ENCODE data around the gene CHCT1.

The CHCT1 gene

GRCh38 chr17:60445144-60445543 is 22.9 kb downstream of the CHCT1 start:
- no peak for DNase-seq

- DNase-seq: no peak
These were observed 25.1 kb downstream of the CHCT1 start for GRCh38 chr17:60447375-60447774.

DNA sequence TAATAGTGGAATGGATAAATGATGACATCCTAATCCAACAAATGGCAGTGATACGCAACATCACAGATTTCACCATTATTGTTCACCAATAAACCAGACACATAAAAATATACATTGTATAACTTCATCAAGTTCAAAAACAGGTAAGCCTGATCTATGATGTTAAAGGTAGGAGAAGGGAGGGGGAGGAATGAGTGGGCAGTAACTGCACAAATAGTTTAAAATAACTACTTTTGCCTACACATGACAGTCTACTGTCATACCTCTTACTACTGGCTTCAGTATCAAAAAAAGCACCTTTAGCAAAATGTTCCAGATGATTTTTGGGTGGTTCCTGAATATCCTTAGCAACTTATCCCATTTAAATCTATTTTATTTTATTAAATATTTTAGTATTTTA is 28.8 kb downstream of the CHCT1 start:
- no peak for DNase-seq

DNA sequence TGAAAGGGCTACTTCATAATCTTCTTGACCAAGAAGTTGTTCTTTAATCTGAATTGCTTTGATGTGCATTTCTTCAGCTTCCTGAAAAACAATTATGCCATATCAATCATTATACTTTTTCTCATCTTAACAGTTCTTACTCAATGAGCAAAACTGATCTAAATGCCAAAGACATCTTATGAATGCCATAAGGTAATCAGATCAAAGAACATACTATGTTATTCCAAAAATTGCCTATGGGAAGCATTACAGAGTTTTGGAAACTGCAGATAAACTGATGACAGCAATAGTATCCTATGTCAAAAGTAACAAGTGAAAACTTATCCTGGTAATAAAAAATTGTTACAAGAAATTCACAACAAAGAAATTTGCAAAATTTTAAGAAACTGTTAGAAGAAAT is 29.7 kb downstream of the CHCT1 start:
- DNase-seq: no peak

DNA sequence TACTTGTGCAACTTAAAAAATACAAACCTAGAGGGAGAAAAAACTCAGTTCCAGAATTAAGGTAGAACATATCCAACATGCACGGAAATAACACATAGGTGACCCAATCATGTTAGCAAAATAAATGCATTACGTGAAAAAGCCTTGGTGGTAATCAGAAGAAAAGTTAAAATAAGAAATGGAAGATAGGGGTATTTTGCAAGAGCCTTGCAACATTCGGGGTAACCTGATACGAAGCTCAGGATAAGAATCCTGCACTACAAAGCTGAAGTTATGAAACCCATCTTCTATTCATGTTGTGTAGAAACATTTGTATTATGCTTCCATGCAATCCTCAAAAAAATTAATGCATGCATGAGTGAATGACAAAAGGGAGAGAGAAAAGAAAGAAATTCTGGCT is 33.1 kb downstream of the CHCT1 start:
- no peak for DNase-seq

DNA sequence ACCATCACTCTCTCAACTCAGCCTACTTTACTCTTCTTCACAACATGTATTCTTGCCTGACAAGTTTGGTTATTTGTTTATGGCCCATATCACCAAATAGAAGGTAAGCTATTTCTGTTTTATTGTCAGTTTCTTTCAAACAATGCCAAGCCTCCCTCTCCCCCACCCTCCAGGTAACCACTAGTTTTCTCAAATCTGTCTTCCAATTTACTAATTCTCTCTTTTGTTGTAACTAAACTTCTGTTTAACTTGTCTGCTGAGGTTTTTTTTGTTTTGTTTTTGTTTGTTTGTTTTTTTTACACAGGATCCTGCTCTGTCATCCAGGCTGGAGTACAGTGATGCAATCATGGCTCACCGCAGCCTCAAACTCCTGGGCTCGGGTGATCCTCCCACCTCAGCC is 34.9 kb downstream of the CHCT1 start:
- no peak for DNase-seq

- DNase-seq: no peak
These were observed 39.3 kb downstream of the CHCT1 start for GRCh38 chr17:60461584-60461983.

DNA sequence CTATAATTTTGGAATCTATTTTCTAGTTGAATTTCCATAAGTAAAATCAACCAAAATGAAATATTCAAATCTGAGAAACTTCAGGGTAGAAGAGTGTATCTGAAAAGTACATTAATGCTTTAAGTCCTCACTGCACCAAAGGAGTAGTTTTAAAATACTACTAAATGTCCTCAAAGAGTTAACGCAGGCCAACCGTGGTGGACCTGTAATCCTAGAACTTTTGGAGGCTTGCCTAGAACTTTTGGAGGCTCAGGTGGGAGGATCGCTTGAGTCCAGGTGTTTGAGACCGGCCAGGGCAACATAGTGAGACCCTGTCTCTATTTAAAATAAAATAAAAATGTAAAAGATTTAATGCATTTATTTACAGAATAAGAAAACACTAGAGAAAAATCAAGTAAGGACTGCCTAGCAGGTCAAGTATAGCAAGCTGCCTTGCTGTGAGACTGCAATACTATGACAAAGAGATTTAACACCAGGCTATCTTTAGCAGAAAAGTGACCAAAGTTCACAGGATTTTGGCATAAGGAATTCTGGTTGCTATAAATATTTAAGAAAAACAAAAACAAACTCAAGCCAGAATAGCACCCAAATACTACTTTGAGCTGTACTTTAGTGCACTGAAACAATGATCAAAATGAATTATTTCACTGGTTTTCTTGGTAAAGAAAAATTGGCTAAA is 41.0 kb downstream of the CHCT1 start:
- no peak for DNase-seq

- DNase-seq: no peak
These were observed 42.1 kb downstream of the CHCT1 start for GRCh38 chr17:60464343-60464742.

DNA sequence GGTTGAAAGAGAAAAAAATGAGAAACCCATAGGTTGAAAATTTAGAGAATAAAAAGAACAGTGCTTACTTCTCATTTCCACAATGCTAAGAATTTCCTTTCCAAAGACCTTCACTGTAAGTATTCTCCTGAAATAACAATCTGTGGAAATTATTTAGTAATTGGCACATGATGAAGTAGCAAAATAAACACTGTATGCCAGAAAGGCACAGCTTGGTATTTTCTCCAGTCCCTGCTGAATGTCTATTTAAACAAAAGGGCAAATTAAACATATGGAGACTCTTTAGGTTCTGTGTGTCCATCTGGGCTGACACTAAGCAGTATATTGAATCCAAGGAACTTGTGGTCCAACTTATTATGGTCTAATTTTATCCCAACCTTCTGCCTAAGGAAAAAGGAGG is 46.1 kb downstream of the CHCT1 start:
- no peak for DNase-seq

DNA sequence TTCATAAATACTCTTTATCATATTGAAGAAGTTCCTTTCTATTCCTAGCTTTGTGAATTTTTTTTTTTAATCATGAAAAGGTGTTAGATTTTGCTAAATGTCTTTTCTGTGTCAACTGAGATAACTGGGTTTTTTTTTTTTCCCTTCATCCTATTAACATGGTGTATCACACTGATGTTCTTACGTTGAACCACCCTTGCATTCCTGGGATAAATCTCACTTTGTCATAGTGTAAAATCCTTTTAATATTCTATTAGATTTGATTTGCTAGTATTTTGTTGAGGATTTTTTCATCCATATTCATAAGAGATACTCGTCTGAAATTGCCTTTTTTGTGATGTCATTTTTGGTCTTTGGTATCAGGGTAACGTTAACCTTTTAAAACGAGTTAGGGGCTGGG is 49.2 kb downstream of the CHCT1 start:
- DNase-seq: no peak

- DNase-seq: no peak
These were observed 50.2 kb downstream of the CHCT1 start for GRCh38 chr17:60472449-60472848.

DNA sequence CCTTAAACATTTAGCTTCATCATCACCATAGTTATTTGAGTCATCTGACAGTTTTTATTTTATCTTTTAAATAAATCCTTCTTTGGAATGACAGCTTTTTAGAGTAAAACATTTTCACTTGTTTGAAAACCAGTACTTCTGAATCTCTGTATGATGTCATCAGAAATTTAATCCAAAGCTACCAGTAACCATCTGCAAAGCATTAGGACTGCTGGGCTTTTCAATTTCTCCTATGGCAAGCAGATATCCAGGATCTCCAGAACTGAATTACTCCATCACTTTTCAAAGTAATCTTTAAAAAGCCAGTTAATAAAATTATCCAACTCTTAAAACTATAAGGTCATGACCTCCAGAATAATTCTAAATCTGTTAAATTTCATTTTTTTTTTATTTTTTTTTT is 51.5 kb downstream of the CHCT1 start:
- no peak for DNase-seq
